Activated gamma-delta T cell (primary cell): ENCODE results near the gene ZNF771.

Source experiments
- DNase-seq: peaks from one replicate; lab custom pipeline; 2025; lab: John Stamatoyannopoulos, UW
- total RNA-seq, 2 donors: gene quantifications; one replicate each; lab custom pipeline; 2026; lab: John Stamatoyannopoulos, UW

ZNF771 gene
- 4.8 to 5.8 reads per million in 2 donors for total RNA-seq

DNA sequence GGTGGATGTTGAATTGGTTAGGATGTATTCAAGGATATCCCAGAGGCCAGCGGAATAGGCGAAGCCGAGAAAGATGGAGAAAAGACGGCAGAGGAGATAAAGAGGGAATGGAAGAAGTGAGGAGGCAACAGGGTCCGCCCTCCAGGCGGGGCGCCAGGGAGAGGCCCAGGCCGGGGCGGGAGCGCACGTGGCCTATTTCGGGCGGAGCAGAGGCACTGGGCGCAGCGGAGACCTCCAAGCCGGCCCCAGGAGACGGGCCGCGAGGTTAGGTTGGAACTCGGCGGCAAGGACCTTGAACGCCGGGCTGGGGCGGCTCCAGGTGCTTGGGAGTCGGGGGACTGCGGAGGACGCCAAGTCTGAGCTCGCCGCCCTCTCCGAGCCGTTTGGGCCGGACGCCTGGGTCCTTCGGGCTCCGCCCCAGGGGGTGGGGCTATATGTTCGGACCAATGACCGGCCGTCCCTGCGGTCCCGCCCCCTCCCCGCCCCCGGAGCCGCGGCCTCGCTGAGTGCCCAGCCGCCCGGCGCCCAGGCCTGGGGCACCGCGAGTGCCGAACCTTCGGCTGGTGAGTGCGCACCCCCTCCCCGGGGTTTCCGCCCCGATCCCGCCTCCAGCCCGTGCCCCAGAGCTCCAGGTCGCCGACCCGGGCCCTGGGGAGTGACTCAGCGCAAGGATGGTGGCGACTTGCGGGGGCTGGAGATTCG lies at the start of gene ZNF771:
Gene ZNF771, plus strand, starts transcription at position 505 of the 702 bp plus-strand sequence. CDS start 448 bp downstream, outside the sequence.
- peak; percentile 80 for DNase-seq

GRCh38 chr16:30357715-30358576 lies 49.5 kb upstream of the ZNF771 start:
- DNase-seq, result no peak

GRCh38 chr16:30358577-30358936 lies 48.8 kb upstream of the ZNF771 start:
- no peak for DNase-seq

DNA sequence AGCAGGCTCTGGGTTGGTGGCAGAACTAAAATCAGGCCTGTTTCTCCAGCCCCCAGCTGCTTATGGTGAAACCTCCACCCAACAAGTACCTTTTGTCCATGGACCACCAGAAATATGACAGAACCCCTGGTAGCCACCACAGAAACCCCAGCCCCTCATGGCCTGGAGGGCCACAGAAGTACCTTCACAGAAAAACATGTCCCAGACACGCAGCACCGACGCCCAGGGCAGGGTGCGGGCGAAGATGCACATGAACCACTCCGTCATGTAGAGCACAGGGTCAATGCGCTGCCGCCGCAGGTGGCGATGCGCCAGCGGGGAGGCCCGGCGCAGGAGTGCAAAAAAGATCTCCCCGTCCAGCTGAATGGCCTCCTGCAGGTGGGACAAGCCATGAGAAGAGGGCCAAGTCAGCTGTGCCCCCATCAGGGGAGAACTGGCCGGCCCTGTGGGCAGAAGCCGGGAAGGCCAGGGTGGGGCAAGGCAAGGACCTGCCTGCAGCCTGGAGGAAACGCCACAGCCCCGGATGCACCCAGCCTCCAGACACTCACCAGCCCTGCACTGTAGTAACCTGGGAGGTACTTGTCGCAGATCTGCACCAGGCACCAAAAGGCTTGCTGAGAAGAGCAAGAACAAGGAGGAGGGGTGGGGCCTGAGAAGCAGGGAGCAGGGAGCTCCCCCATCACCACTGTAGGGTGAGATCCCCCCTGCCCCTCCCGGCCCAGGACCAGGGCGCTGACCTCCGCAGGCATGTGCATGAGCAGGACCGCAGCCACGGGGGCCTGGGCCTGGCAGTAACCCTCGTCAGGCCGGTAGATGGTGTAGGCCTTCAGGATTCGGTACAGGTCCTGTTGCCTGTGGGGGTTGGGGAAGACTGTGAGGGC lies 48.2 kb upstream of the ZNF771 start:
- DNase-seq, result no peak

GRCh38 chr16:30359871-30360170 lies 47.6 kb upstream of the ZNF771 start:
- no peak for DNase-seq

DNA sequence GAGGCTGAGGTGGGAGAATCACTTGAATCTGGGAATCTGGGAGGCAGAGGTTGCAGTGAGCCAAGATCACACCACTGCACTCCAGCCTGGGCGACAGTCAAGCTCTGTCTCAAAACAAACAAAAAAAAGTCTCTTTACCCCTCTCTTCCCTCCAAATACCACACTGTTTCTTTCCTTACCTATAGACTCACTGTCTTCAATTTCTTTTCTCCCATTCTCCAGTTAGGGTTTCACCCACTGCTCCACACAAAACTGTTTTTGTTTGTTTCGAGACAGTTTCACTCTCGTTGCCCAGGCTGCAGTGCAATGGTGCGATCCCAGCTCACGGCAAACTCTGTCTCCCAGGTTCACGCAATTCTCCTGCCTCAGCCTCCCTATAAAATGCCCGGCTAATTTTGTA lies 46.2 kb upstream of the ZNF771 start:
- no peak for DNase-seq

DNA sequence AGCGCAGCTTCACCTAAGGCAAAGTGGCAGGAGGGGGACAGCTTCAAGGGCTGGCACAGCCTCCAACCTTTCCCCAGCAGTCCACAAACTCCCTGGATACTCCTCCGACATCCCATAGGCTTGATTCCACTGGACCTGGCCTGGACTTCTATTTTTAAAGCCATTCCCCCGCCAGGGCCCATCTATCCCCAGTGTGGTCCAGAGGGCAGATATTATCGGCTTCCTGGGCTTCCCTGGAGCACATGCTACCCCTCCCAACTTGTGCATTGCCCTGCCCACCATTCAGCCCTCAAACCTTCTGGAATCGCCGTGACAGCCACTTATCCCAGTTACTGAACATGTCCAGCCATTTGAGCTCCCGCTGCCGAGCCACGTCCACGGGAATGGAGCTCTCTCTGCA lies 42.2 kb upstream of the ZNF771 start:
- DNase-seq, result no peak

- no peak for DNase-seq
Measured at GRCh38 chr16:30366511-30366910, 40.9 kb upstream of the ZNF771 start.

GRCh38 chr16:30367349-30368009 lies 39.9 kb upstream of the ZNF771 start:
- DNase-seq, result no peak

DNA sequence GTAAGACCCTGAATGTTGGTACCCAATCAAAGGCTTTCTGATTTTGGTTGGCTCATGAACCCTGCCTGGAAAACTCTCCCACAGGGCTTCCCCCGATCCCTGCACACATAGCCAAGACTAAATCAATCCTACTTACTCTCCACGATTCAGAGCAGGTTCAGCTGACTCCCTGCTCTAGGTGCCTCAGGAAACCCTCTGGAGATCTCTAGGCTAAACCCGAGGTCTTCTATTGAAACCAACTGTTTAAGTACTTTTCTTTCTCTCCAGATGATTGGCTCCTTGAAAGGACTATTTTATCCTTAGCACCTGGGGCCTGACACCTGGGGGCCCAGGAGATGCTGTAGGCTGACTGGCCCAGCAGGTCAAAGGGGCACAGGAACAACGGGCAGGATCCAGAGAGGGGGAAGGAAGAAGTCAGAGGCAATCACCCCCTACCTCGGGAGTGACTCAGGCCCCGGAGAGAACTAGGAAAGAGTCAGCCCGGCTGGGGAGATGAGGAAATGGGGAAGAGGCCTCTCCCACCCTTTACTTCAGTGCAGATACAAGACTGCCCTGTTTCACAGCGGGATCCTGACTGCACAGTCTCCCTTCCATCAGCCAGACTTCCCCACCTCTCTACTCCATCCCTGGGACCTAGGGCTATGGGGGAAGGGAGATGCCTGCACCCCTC lies 39.1 kb upstream of the ZNF771 start:
- DNase-seq, result no peak

- DNase-seq, result no peak
Measured at GRCh38 chr16:30368792-30369090, 38.7 kb upstream of the ZNF771 start.

GRCh38 chr16:30369091-30369937 lies 38.1 kb upstream of the ZNF771 start:
- no peak for DNase-seq

- DNase-seq, result no peak
Measured at GRCh38 chr16:30369938-30370455, 37.4 kb upstream of the ZNF771 start.

GRCh38 chr16:30370456-30371247 lies 36.8 kb upstream of the ZNF771 start, which contains the start of gene TBC1D10B:
TBC1D10B (minus strand) TSS chr16:30370494; CDS start chr16:30370183, 311 bp downstream.
- peak; percentile 81 for DNase-seq

GRCh38 chr16:30371248-30371816 lies 36.1 kb upstream of the ZNF771 start:
- no peak for DNase-seq

DNA sequence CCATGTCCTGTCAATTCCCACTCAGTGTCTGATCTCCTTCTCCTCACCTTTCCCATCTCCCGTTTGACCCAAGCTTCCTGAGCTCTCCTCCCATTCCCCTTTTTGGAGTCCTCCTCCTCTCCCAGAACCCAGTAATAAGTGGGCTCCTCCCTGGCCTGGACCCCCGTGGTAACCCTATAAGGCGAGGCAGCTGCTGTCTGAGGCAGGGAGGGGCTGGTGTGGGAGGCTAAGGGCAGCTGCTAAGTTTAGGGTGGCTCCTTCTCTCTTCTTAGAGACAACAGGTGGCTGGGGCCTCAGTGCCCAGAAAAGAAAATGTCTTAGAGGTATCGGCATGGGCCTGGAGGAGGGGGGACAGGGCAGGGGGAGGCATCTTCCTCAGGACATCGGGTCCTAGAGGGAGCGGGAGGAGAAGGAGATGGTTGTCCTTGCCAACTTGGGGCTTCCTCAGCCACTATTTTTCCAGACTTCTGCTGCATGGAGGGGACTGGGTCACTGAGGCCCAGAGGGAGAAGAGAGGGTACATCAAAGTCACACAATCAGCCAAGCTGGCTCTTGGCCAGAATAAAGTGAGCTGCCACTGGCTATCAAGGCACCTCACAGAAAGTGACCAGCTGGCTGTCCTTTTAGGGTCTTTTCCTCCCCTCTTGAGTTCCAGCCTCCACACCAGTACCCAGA lies 35.2 kb upstream of the ZNF771 start:
- DNase-seq, result no peak

GRCh38 chr16:30372725-30373124 lies 34.7 kb upstream of the ZNF771 start:
- DNase-seq, result no peak

DNA sequence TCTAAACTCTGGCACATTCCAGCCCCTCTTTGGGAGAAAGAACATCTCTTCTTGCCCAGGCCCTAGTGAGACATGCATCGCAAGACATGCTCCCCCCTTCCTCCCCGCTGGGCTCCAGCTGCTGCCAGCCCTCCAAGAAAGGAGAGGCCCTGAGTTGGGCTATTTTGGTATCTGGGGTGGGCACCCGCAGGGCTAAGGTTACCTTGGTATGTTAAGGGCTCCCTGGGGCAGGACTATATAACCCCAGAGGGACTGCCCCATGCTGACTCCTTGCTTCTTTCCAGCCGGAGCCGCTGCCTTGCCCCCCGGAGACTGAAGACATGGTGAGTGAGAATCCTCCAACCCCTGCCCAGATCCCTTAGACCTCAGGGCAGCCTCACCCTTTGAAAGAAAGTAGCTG lies 32.9 kb upstream of the ZNF771 start, which contains the start of gene MYL11:
Gene MYL11, plus strand, starts transcription at position 265 of the 400 bp plus-strand sequence. Its CDS starts 56 bp downstream, at position 321.
- no peak for DNase-seq
